ENCODE results near the gene PCSK1. TPM values are rescaled to one million over a fixed set of nuclear protein-coding genes. Genes with fewer than 3 reads are reported as not detected.

The PCSK1 gene
- total RNA-seq, 1 experiment from 2014 or later, result 4.5 TPM

DNA sequence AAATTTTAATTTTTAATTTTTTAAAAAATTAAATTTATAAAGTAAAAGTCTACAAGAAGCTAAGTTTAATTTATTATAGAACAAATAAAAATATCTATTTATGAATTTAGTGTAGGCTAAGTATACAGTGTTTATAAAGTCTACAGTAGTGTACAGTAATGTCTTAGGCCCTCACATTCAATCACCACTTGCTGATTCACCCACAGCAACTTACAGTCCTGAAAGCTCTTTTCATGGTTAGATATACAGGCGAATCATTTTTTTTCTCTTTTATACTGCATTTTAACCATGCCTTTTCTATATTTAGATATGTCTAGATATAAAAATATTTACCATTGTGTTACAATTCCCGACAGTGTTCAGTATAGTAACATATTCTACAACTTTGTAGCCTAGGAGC, 55.9 kb downstream of the PCSK1 start:
- no peak overlapping the region for H3K4me3 Mint-ChIP-seq
- no peak overlapping the region for H3K27ac Mint-ChIP-seq
- no peaks in the 10 kb centered on the region for H3K4me1 Mint-ChIP-seq
- POLR2A ChIA-PET, result no interaction called here
- H3K27me3 Mint-ChIP-seq (ENCODE audit: low read depth), result peaks cover 2% of the 10 kb centered on the region; the same call in 1 of the 2 replicates
- ATAC-seq, result no peak
- TF ChIP-seq ZBTB21 (CRISPR knock-in tag; IDR thresholded peaks at IDR 0.05; ENCODE audit: borderline replicate concordance) (no peak), CREM (CRISPR knock-in tag; IDR thresholded peaks at IDR 0.05) (no peak), AFF4 (CRISPR knock-in tag; IDR thresholded peaks at IDR 0.05; ENCODE audit: borderline replicate concordance) (no peak), ZNF232 (CRISPR knock-in tag; IDR thresholded peaks at IDR 0.05) (no peak), KAT7 (CRISPR knock-in tag; IDR thresholded peaks at IDR 0.05; ENCODE audit: borderline replicate concordance) (no peak), IRF2 (CRISPR knock-in tag; IDR thresholded peaks at IDR 0.05; ENCODE audit: borderline replicate concordance, low read depth) (no peak), GTF2I (CRISPR knock-in tag; conservative IDR thresholded peaks at IDR 0.05) (no peak), ZNF532 (CRISPR knock-in tag; IDR thresholded peaks at IDR 0.05; ENCODE audit: borderline replicate concordance) (no peak), E2F5 (CRISPR knock-in tag; IDR thresholded peaks at IDR 0.05) (no peak), ARID4B (CRISPR knock-in tag; IDR thresholded peaks at IDR 0.05; ENCODE audit: borderline replicate concordance) (no peak), RELA (CRISPR knock-in tag; IDR thresholded peaks at IDR 0.05; ENCODE audit: borderline replicate concordance) (no peak), FOXK1 (CRISPR knock-in tag; IDR thresholded peaks at IDR 0.05) (no peak), TCF7 (CRISPR knock-in tag; IDR thresholded peaks at IDR 0.05; ENCODE audit: low read depth) (no peak), ZNF263 (CRISPR knock-in tag; IDR thresholded peaks at IDR 0.05; ENCODE audit: low read depth) (no peak), ERG (CRISPR knock-in tag; IDR thresholded peaks at IDR 0.05) (no peak), PREB (CRISPR knock-in tag; IDR thresholded peaks at IDR 0.05; ENCODE audit: borderline replicate concordance) (no peak)
- TF ChIP-seq, protein P1, sequence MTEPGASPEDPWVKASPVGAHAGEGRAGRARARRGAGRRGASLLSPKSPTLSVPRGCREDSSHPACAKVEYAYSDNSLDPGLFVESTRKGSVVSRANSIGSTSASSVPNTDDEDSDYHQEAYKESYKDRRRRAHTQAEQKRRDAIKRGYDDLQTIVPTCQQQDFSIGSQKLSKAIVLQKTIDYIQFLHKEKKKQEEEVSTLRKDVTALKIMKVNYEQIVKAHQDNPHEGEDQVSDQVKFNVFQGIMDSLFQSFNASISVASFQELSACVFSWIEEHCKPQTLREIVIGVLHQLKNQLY (CRISPR knock-in tag; IDR thresholded peaks at IDR 0.05), result no peak
- TF ChIP-seq, protein P2, sequence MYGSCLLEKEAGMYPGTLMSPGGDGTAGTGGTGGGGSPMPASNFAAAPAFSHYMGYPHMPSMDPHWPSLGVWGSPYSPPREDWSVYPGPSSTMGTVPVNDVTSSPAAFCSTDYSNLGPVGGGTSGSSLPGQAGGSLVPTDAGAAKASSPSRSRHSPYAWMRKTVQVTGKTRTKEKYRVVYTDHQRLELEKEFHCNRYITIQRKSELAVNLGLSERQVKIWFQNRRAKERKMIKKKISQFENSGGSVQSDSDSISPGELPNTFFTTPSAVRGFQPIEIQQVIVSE (CRISPR knock-in tag; IDR thresholded peaks at IDR 0.05; ENCODE audit: borderline replicate concordance), result no peak
- no peaks in the 10 kb centered on the region for H3K36me3 Mint-ChIP-seq
- CTCF ChIA-PET, result no interaction called here
- no peak for DNase-seq (ENCODE audit: low spot score)
- H3K9me3 Mint-ChIP-seq, result no peaks in the 10 kb centered on the region

Data from WTC11 (cell line).